ENCODE data around the gene PGLYRP2. TPM values are rescaled to one million over a fixed set of nuclear protein-coding genes. Genes with fewer than 3 reads are reported as not detected.

The PGLYRP2 gene
- total and polyA plus RNA-seq, 2 donors (not counting 3 experiments of a cell fraction or from before 2014, with no cell fraction given): 0.03 to 0.18 TPM

GRCh38 chr19:15421136-15421695 is 58.1 kb downstream of the PGLYRP2 start:
- FAIRE-seq: no peak
- H3K9me1 ChIP-seq (replicated peaks; ENCODE audit: control insufficient read depth, extremely low read depth, insufficient read depth, low read length): no peaks in the 10 kb centered on the region
- dilution Hi-C loops (cut with MboI; ENCODE audit: extremely low pct_ligation_motif_present, low sequenced_read_pairs): no loop called here
- no peak overlapping the region for H2AFZ ChIP-seq (ENCODE audit: low read depth, low read length)
- ChIA-PET CTCF (interaction anchor here (0.6 to 4.9 kb wide), 3 partner anchors 31 to 329 kb away, joined by 3 to 124 read pairs (median 3); no protein-coding TSS in a partner anchor), POLR2A (no interaction called here)
- H3K79me2 ChIP-seq (ENCODE audit: control insufficient read depth, insufficient read depth, low read length): peaks cover 25% of the 10 kb centered on the region
- H3K27me3 ChIP-seq (ENCODE audit: control insufficient read depth in 2 of 2, insufficient read depth in 2 of 2, low read length in 2 of 2): no peaks in the 10 kb centered on the region
- no peak for DNase-seq (ENCODE audit: low read depth, low spot score)
- no peak overlapping the region for H3K9ac ChIP-seq (replicated peaks; ENCODE audit: extremely low read depth, insufficient read depth, low read length)
- no peaks in the 10 kb centered on the region for H3K9me3 ChIP-seq (replicated peaks; ENCODE audit: control insufficient read depth, insufficient read depth, low read length)
- no peaks in the 10 kb centered on the region for H4K20me1 ChIP-seq (replicated peaks; ENCODE audit: control insufficient read depth, extremely low read depth, insufficient read depth, low read length)
- no peak overlapping the region for H3K4me2 ChIP-seq (ENCODE audit: insufficient read depth, low read length)
- H3K36me3 ChIP-seq (ENCODE audit: control insufficient read depth in 2 of 2, extremely low read depth in 1 of 2, insufficient read depth in 2 of 2, low read length in 2 of 2): peaks cover 11 to 32% of the 10 kb centered on the region in 2 experiments
- no peak for TF ChIP-seq FOS (IDR thresholded peaks at IDR 0.05; ENCODE audit: borderline replicate concordance, insufficient read depth, low read length)
- no peak for TF ChIP-seq CTCF (IDR thresholded peaks at IDR 0.05; ENCODE audit: extremely low read depth in 1 of 2, insufficient read depth in 1 of 2, low read depth in 1 of 2, low read length in 2 of 2)
- TF ChIP-seq POLR2A (IDR thresholded peaks at IDR 0.05; ENCODE audit: low read depth, low read length): no peak
- intact Hi-C loops (cut with micrococcal nuclease): no loop called here
- no TSS peak for BruUV-seq (replicated peaks)
- peaks cover 14% of the 10 kb centered on the region for H3K4me1 ChIP-seq (ENCODE audit: control insufficient read depth, extremely low read depth, insufficient read depth, low read length)
- no peak overlapping the region for H3K27ac ChIP-seq (ENCODE audit: insufficient read depth, low read depth, low read length)
- no peak overlapping the region for H3K4me3 ChIP-seq (replicated peaks in 1 of 3; ENCODE audit: insufficient read depth in 1 of 3, low read depth in 1 of 3, low read length in 3 of 3)

GRCh38 chr19:15419413-15420025 is 59.8 kb downstream of the PGLYRP2 start:
- TF ChIP-seq GATA2 (IDR thresholded peaks at IDR 0.05; ENCODE audit: insufficient read depth, insufficient read length, low read depth, low read length) (no peak), POLR2A (IDR thresholded peaks at IDR 0.05; ENCODE audit: low read depth, low read length) (no peak), MYC (IDR thresholded peaks at IDR 0.05; ENCODE audit: low read depth, low read length) (no peak)
- TF ChIP-seq, protein P1, sequence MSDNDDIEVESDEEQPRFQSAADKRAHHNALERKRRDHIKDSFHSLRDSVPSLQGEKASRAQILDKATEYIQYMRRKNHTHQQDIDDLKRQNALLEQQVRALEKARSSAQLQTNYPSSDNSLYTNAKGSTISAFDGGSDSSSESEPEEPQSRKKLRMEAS (IDR thresholded peaks at IDR 0.05; ENCODE audit: insufficient read depth, insufficient read length): no peak
- H3K79me2 ChIP-seq (ENCODE audit: control insufficient read depth, insufficient read depth, low read length): peaks cover 40% of the 10 kb centered on the region
- peak overlapping the region in 2 of 3 experiments; percentile 6 to 43 for H3K4me3 ChIP-seq (replicated peaks in 1 of 3; ENCODE audit: insufficient read depth in 1 of 3, low read depth in 1 of 3, low read length in 3 of 3)
- no peaks in the 10 kb centered on the region for H4K20me1 ChIP-seq (replicated peaks; ENCODE audit: control insufficient read depth, extremely low read depth, insufficient read depth, low read length)
- H3K36me3 ChIP-seq (ENCODE audit: control insufficient read depth in 2 of 2, extremely low read depth in 1 of 2, insufficient read depth in 2 of 2, low read length in 2 of 2): peaks cover 5 to 19% of the 10 kb centered on the region in 2 experiments
- BruUV-seq (replicated peaks): no TSS peak
- DNase-seq (ENCODE audit: low read depth, low spot score) (no peak), FAIRE-seq (peak; percentile 43)
- intact Hi-C loops (cut with micrococcal nuclease) (loop anchor here (1.0 to 5.0 kb wide), 9 partner anchors 13 to 312 kb away; partner anchors contain the start of genes AKAP8 and SYDE1), dilution Hi-C loops (cut with MboI; ENCODE audit: extremely low pct_ligation_motif_present, low sequenced_read_pairs) (no loop called here)
- peak overlapping the region; percentile 18 for H3K9ac ChIP-seq (replicated peaks; ENCODE audit: extremely low read depth, insufficient read depth, low read length)
- ChIA-PET CTCF (interaction anchor here (0.6 to 4.9 kb wide), 28 partner anchors 9 to 692 kb away, joined by 3 to 124 read pairs (median 4); partner anchors contain the start of genes AKAP8 and RAB8A), POLR2A (interaction anchor here (0.5 to 2.5 kb wide), 11 partner anchors 10 to 252 kb away, joined by 3 to 13 read pairs (median 4); partner anchors contain the start of gene AKAP8)
- no peak overlapping the region for H3K27ac ChIP-seq (ENCODE audit: insufficient read depth, low read depth, low read length)
- no peaks in the 10 kb centered on the region for H3K27me3 ChIP-seq (ENCODE audit: control insufficient read depth in 2 of 2, insufficient read depth in 2 of 2, low read length in 2 of 2)
- no peaks in the 10 kb centered on the region for H3K9me1 ChIP-seq (replicated peaks; ENCODE audit: control insufficient read depth, extremely low read depth, insufficient read depth, low read length)
- H3K9me3 ChIP-seq (replicated peaks; ENCODE audit: control insufficient read depth, insufficient read depth, low read length): no peaks in the 10 kb centered on the region
- peak overlapping the region; percentile 15 for H2AFZ ChIP-seq (ENCODE audit: low read depth, low read length)
- H3K4me2 ChIP-seq (ENCODE audit: insufficient read depth, low read length): peak overlapping the region; percentile 85
- H3K4me1 ChIP-seq (ENCODE audit: control insufficient read depth, extremely low read depth, insufficient read depth, low read length): peaks cover 14% of the 10 kb centered on the region
